ENCODE results near the gene CREB3L4.
"Not testable (repeated sequence)": the region's sequence is repeated elsewhere in the genome, so short reads cannot be mapped to it uniquely, and the experiment has no call there.

CREB3L4 gene

DNA sequence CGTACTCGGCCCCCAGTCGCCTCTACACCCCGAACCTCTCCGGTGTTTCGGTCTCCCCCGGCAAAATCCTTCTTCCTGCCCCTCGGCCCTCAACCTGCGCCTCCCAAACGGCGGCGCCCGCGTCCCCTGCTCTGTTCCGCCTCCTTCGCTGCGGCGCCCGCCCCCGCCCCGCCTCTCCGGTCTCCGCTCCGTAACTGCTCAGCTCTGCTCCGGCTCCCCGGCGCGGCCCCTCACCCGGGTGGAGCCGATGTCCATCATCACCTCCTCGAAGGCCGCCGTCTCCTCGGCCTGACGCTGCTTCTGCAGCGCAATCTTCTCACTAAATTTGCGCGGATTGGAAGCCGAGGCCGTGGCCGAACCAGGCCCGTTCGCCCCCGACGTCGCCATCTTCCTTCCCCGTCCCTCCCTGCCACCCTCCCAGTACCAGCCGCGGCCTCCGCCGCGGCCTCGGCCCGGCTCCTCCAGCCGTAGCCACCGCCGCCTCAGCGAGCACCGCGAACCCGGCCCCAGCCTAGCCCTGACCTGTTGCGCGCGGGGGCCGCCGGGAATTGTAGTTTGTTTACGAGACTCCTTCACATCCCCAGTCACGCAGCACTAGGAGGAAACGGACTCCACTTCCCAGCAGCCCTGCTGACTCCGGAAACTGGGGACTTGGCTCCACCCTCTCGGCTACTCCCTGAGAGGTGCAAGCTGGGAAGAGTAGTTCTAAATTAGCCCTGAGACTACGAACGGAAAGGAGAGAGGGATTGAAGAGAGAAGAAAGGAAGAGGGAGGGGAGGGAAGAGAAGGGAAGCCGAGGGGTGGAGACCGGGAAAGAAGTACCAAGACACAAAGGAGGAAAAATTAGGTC is 9.4 kb upstream of the CREB3L4 start, which contains the start of gene CRTC2:
TSS of gene CRTC2 (minus strand) at position 502 of the 850 bp plus-strand sequence. CDS start at position 387, 115 bp downstream.
- DNase-seq (ENCODE audit: low read depth in 2 of 2), result peak; percentile 92 to 96

DNA sequence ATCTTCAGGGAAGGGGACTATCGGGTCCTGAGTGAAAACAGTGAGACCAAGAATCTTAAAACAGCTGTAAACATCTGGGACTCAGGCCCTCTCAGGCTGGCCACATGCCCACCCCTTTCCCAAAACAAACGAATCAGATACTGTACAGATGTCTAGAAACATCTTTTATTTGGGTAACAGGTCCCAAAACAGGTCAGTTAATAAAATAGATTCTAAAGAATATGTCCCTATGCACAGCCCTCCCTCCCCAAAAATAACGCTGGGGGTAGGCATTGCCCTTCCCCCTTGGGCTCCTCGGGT is 8.8 kb upstream of the CREB3L4 start:
- DNase-seq (ENCODE audit: low read depth in 2 of 2), result no peak

DNA sequence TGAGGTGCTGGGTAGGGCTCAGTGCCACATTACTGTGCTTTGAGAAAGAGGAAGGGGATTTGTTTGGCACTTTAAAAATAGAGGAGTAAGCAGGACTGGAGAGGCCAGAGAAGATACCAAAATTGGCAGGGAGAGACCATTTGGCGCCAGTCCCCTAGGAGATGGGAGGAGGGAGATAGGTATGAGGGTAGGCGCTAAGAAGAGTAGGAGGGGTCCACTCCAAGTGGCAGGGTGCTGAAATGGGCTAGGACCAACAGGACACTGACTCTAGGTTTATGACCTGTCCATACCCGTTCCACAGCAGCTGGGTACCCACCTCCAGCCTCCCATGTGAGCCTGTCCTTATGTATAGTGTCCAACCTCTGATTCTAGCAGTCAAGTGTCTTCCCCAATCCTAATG is 8.2 kb upstream of the CREB3L4 start:
- no peak for DNase-seq (ENCODE audit: low read depth in 2 of 2)

DNA sequence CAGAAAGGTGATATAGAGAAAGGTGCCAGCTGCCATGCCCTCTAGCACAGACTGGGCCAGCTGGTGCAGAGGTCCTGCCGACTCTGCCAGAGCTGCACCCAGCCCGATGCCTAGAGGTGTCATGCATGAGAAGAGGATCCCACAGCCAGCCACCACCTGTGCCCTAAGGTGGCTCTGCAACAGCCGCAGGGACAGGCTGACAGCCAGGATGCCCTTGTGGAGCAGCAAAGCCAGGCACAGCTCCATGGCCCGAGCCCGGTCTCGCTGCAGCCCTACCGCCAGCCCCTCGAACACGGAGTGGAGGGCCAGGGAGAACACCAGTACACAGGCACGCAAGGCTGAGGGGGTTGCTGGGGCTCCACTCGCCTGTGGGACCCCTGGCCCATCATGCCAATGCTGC is 7.5 kb upstream of the CREB3L4 start:
- DNase-seq (ENCODE audit: low read depth in 2 of 2), result no peak

DNA sequence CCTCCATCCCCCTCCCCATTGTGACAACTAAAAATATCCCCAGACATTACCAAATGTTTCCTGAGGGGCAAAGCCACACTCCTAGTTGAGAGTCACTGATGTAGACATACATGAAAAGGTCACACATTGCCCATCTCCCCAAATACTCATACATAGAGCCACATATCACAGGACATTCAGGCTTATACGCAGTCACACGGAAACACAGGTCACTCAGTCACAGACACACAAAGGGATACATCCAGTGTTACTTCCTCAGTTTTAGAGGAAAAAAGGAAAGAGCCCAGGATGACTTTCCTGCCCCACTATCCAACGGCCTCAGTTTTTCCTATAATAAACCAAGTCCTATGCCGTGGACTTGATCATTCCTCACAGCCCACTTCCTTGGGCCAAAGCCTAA is 6.3 kb upstream of the CREB3L4 start:
- no peak for DNase-seq (ENCODE audit: low read depth in 2 of 2)

DNA sequence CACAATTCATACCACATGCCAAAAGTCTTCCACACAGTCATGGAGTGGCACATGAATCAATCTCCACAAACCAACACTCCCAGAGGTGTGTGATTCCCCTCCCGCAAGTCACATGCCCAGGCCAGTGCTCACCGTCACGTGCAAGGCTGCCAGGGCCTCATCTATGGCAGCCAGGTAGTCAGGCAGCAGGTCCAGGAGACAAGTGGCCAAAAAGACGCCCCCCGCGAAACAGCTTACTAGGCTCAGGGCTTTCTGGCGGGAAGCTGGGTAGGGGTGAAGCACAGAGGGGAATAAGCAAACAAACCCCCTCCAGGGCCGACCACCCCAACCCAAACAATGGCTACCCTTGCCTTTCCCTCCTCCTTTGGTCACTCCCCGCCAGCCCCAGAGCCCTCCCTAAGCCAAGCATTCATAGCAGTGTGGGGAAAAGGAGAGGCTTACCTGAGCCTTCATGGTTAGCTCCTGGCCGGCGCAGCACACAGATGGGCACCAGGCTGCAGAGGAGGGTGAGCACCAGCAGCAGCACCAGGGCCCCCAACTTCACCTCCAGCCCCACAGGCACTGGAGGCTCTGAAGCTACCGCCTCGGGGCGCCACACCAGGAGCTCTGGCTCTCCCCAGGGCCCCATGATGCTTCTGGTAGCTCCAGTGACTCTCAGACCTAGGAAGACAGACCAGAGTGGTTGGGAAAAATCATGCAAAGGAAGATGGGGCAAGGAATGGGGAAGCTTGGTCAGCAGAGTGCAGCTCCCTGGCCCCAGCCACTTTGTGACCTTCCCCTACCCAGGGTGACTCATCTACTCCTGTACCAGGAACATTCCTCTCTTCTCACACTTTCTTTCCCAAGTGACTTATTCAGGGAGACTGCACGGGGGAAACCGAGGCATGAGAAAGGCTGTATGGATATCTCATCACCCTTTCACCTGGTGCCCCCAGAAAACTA is 5.3 kb upstream of the CREB3L4 start:
- no peak for DNase-seq (ENCODE audit: low read depth in 2 of 2)

DNA sequence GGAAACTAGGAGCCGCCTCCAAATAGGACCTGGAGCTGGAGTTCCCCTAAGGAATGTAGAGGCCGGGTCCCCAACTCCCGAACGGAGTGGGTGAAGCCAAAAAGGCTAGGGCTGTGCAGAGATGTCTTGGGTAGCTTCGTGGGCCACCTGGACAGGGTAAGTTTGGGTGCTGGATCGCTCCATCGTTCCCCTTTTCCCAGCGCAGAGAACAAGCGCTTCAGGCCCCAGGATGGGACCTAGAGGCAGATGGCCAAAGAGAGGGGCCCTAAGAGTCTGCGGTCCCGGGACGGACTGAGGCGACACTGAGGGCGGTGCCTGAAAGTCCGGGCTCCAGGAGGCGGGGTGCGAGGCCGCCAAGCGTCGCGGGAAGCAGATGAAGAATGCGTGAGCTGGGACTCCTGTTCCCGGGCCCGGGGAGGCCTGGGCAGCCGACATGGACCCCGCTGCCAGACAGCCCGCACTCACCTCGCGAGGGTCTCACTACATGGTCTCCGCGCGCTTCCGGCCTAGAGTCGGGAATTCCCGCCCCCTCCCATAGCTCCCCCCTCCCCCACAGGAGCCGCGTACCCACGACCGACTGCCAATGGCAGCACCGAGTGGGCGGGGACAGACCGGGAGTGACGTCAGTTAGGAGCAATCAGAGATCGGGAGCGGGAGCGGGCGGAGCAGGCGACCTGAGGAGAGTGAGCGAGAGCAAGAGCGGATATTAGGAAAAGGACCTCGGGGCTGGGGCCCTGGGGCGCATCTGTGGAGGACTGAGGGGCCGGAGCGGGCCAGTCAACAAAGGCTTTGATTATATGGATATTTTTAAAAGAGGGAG is 4.5 kb upstream of the CREB3L4 start, which contains the start of gene SLC39A1:
TSS of gene SLC39A1 (minus strand) at position 508 of the 820 bp plus-strand sequence. CDS start 822 bp downstream, outside the sequence.
- DNase-seq (ENCODE audit: low read depth in 2 of 2), result peak; percentile 87 to 88

DNA sequence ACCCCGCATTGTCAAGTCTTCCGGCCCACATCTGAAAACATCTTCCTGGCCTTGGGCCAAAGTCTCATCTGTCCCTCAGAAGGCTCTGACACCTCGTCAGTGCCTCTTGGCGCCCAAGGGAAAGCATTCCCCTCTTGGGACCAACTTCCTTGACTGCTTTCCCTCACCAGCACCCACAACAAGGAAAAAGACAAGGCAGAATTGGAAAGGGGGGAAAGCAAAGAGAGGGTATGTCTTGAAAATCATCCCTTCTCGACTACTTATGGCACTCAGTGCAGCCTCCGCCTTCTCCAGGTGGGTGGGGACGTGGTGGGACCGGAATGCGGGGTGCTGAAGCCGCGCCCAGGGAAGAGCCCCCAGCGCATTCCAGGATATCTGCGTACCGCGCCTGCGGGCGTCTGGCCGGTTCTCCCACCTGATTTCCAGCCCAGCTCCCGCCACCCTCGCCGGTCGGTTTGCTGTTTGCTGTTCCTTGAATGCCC is 3.8 kb upstream of the CREB3L4 start:
- DNase-seq (ENCODE audit: low read depth in 2 of 2), result no peak

DNA sequence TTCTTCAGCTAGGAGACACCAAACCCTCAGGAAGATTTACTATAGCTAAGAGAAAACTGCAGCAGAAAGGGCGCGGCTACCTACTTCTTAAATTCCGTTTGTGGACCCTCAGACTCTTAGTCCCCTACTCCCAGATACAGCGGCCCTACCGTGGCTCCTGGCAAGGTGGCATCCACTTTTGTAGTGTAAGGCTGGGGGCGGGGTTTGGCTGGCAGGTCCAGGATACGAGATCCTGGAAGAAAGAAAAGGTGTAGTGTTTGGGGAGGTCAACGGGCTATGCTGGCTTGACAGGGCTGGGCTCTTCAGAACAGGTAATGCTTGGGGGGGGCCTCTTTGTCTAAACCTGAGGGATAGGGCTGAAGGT is 280 bp downstream of the CREB3L4 start:
- DNase-seq (ENCODE audit: low read depth in 2 of 2), result no peak

DNA sequence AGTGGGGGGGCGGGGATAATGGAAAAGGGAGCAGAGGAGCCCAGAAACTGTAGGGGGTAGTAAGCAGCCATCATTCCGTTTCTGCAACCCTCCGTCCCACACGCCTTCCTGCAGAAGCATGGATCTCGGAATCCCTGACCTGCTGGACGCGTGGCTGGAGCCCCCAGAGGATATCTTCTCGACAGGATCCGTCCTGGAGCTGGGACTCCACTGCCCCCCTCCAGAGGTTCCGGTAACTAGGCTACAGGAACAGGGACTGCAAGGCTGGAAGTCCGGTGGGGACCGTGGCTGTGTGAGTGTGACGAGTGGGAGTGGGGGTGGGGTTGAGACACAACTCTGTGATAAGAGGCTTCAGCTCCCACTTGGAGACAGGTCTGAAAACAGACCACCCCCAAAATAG is 706 bp downstream of the CREB3L4 start:
- no peak for DNase-seq (ENCODE audit: low read depth in 2 of 2)

DNA sequence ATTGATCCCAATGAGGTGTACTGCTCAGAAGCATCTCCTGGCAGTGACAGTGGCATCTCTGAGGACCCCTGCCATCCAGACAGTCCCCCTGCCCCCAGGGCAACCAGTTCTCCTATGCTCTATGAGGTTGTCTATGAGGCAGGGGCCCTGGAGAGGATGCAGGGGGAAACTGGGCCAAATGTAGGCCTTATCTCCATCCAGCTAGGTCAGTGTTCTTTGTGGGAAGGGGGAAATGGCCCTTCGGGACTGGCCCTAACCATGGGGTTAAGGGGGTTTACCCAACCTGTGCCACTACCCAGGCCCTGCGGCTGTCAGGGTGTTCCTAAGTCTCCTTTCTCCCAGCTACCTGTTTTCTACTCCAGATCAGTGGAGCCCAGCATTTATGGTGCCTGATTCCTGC is 1.3 kb downstream of the CREB3L4 start:
- no peak for DNase-seq (ENCODE audit: low read depth in 2 of 2)

DNA sequence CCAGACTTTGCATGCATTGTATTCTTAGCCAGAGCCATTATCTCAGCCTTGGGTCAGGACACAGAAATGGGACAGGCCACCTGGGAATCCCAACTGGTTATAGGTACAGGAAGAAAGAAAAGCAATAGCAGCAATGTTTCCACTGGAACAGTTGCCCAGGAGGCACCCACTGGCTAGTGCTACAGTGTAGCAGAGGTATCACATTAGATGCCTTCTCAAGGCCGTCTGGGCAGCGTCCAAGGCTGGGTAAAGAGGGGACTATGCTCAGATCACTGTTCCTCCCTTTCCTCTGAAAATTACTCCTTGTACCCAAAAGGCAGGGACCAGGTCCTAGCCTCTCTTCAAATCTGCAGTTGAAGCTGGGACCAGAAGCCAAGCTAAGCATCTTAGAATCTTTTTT is 2.6 kb downstream of the CREB3L4 start:
- no peak for DNase-seq (ENCODE audit: low read depth in 2 of 2)

DNA sequence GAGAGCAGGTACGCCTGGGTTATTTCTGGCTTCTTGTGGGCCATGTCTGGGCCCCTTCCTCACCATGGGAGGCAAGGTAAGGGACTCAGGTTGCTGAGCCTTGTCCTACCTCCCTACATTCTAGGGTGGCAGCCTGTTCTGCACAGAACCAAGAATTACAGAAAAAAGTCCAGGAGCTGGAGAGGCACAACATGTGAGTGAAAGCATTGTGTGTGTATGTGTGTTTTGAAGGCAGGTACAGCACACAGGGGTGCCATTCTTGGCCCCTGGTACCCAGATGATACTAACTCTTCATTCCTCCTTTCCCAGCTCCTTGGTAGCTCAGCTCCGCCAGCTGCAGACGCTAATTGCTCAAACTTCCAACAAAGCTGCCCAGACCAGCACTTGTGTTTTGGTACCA is 5.4 kb downstream of the CREB3L4 start:
- DNase-seq (ENCODE audit: low read depth in 2 of 2), result no peak

DNA sequence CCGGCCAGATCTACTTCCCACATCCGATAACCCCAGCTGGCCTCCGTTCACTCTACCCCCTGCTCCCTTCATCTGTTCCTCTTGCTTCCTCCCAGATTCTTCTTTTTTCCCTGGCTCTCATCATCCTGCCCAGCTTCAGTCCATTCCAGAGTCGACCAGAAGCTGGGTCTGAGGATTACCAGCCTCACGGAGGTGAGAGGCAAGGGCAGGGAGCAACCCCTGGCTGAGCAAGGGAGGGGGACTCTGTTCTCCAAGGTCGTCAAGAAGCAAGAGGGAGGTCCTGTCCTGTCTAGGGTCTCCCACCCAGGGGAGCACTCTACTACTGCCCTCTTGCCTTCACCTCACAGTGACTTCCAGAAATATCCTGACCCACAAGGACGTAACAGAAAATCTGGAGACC is 5.8 kb downstream of the CREB3L4 start:
- DNase-seq (ENCODE audit: low read depth in 2 of 2), result no peak

DNA sequence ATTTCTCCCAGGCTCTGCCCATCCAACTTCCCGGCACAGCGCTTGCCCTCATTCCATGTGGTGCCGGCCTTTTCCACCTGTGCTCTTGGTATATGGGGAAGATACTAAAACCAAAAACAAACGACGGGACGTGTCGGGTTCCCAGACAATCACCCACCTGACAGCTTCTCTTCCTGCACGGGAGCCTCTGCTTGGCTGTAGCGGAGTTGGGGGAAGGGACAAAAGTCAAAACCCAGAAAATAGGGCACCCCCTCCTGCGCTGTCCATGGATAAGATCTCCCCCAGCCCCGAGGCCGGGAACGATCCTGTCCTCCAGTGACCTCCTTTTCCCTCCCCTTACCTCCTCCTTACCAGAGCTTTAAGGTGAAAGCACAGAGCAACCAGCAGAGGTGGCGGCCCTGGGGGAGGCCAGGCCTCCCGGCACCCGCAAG is 9.1 kb downstream of the CREB3L4 start:
- no peak for DNase-seq (ENCODE audit: low read depth in 2 of 2)

DNA sequence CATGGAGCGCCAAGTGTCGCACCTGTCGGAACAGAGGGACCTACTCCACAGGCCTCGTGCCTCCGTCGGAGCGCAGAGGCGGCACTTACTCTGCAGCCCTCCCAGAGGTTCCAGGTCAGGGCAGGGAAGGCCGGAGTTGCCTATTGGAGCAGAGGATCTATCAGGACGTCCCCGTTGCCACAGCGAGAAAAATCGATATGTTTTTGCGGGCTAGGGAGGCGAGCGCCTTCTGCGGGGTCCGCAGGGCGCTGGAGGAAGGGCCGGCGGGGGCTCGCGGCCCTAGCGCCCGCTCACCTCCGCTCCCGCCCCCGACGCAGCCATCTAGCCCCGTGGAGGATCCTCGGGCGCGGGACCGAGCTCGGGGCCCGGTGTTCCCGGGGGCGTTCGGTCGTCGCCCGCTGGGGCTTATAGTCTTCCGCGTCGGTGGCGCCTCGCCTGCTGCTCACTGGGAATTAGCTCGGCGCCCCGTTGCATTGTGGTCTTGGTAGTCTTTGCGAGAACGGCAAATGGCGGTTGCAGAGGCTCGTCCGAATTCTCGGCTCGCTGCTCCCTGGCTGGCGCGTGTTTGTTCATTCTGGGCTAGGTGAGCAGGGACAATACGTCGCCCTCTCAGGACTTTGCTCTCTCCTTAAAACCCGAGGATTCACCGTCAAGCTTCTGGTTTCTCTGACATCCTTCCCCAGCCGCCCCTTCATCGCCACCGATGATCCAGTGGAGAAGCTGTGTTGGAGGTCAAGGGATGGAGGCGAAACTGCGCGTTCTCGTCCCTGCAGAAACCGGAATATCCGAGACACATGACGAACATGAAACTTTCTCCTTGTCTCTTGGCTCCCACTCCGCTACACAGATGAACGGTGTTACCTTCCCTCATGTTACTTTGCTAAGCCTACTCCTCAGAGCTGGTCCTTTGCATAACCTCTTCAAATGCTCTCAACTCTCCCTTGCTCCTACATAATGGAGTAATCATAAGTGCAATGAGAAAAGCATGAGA is 9.8 kb downstream of the CREB3L4 start, which contains the start of gene JTB:
TSS of gene JTB (minus strand) at position 425 of the 991 bp plus-strand sequence. CDS start at position 3, 422 bp downstream.
- DNase-seq (ENCODE audit: low read depth in 2 of 2), result peak; percentile 62 to 74

DNA sequence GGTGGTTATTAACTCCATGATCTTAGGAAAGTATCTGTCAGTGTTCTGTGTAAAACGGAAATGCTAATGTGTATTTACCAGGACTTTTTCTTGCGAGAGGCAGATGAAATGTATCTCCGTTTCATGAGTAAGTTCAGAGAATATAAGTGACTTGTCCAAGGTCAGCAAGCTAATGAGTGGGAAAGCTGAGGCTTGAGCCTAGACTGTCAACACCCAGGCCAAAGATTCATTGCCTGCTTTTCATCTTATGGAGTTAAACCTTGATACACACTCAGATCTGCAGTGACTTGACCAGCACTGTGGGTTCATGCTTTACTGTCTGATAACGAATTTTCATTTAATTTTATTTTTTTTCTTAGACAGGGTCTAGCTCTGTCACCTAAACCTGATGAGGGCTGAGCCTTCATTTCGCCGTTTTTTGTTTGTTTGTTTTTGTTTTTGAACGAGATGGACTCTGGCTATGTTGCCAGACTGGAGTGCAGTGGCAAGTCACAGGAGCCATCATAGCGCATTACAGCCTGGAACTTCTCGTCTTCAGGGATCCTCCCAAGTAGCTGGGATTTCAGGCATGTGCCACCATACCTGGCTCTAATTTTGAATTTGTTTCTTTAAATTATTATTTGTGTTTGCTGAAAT is 10.7 kb downstream of the CREB3L4 start:
- DNase-seq (ENCODE audit: low read depth in 2 of 2), result no peak

DNA sequence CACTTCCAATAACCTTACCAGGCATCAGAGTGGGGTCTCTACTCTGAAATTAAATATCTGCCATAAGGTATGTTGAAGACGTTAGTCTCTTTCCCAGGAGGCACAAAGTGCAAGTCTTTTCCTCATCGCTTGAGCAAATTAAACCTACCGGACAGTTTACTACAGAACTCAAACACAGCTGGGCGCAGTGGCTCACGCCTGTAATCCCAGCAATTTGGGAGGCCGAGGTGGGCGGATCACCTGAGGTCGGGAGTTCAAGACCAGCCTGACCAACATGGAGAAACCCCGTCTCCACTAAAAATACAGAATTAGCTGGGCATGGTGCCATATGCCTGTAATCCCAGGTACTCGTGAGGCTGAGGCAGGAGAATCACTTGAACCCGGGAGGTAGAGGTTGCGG is 11.4 kb downstream of the CREB3L4 start:
- not testable (repeated sequence) for DNase-seq (ENCODE audit: low read depth in 2 of 2)

DNA sequence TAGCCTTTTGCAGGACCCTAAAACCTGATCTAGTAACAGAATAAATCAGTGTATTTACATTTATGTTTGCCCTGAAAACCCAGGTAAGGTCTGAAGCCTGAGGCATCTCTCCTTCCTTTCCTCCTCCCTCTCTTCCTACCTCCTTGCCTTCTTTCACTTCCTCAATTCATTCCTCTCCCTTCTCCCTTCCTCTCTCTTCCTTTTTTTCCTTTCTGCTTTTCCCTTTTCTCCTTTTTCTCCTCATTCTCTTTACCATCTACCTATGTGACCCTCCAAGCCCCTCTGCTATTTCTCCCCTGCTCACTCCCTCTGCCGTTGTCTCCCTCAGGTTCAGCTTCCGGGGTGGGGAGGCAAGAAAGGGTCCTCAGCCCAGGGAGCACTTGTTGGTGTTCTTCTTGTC is 14.0 kb downstream of the CREB3L4 start:
- DNase-seq (ENCODE audit: low read depth in 2 of 2), result not testable (repeated sequence)
